GM19397 (cell line): Measurements from ENCODE around the gene KCNG3.

ENCODE experiments used
- ATAC-seq: cut with Tn5 transposase; IDR thresholded peaks from one replicate; pipeline ENCODE4 v1.9.1; 2021; ENCODE audit warnings: mild to moderate bottlenecking, moderate library complexity; ENCODE audit not compliant: unreplicated experiment

The KCNG3 gene

GRCh38 chr2:42486145-42486906 lies 7.5 kb downstream of the KCNG3 start:
- no peak for ATAC-seq

DNA sequence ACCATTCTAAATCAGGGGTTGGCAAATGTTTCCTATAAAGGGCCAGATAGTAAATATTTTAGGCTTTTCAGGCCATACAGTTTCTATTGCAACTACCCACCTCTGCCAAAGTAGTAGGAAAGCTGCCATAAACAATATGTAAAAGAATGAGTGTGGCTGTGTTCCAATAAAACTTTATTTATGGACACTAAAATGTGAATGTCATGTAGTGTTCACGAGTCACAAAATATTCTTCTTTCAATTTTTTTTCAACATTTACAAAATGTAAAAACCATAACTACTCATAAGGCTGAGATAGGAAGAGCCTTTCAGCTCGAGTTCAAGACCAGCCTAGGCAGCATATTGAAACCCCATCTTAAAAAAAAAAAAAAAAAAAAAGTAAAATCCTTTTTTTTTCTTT lies 13.4 kb downstream of the KCNG3 start:
- ATAC-seq = no peak

GRCh38 chr2:42474765-42475454 lies 18.9 kb downstream of the KCNG3 start:
- no peak for ATAC-seq

DNA sequence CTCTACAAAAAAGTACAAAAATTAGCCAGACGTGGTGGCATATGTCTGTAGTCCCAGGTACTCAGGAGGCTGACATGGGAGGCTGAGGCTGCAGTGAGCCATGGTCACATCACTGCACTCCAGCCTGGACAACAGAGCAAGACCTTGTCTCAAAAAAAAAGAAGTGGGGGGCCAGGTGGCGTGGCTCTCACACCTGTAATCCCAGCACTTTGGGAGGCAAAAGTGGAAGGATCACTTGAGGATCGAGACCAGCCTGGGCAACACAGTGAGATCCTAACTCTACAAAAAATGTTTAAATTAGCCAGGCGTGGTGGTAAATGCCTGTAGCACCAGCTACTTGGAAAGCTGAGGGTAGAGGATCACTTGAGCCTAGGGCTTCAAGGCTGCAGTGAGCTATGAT lies 23.1 kb downstream of the KCNG3 start:
- no peak for ATAC-seq

- no peak for ATAC-seq
These were observed 29.2 kb downstream of the KCNG3 start for GRCh38 chr2:42464631-42465030.

GRCh38 chr2:42463570-42463969 lies 30.2 kb downstream of the KCNG3 start:
- ATAC-seq = no peak

DNA sequence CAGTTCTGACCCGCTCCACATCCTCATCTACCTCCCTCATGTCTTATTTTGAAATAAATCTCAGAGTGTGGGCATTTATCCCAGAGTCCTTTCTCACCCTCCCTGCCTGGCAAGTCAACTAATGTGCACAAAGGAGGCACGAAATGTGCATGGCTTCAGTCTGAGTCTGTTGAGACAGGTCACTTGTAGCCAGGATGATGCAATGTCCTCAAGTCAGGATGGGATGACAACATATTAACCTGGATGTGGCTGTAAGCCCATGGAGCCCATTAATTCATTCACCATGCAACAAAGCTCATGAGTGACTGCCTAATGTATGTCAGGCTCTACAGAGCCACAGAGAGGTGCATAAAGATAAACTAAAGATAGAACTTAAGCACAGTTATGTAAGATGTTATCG lies 34.5 kb downstream of the KCNG3 start:
- no peak for ATAC-seq

DNA sequence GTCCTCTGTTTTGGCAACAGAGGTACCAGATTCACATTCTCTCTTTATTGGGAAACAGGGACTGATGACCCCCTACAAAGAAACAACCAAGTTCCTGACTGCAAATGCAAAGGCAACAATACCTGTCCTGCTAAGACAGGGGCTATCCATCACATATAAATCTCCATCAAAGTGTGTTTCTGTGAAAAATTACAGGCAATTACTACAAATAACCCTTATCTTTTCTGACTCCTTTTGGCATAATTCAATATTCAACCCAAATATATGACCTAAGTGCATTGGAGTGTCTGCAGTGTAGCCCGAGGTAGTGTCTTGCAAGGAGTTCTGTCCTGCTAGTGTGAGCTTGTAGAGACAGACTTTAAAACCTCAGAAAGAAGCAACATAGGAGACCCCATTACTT lies 35.4 kb downstream of the KCNG3 start:
- ATAC-seq = no peak

DNA sequence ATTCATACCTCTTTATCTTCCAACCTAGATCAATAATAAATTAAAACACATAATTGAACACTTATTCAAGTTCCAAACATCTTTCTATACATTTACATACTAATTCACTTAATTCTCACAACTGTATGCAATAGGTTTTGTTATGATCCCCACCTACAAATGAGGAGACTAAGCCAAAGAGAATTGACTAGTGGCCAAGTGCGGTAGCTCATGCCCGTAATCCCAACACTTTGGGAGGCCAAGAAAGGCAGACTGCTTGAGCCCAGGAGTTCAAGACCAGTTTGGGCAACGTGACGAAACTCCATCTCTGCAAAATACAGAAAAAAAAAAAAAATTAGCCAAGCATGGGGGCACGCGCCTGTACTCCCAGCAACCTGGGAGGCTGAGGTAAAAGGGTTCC lies 36.8 kb downstream of the KCNG3 start:
- ATAC-seq = no peak

DNA sequence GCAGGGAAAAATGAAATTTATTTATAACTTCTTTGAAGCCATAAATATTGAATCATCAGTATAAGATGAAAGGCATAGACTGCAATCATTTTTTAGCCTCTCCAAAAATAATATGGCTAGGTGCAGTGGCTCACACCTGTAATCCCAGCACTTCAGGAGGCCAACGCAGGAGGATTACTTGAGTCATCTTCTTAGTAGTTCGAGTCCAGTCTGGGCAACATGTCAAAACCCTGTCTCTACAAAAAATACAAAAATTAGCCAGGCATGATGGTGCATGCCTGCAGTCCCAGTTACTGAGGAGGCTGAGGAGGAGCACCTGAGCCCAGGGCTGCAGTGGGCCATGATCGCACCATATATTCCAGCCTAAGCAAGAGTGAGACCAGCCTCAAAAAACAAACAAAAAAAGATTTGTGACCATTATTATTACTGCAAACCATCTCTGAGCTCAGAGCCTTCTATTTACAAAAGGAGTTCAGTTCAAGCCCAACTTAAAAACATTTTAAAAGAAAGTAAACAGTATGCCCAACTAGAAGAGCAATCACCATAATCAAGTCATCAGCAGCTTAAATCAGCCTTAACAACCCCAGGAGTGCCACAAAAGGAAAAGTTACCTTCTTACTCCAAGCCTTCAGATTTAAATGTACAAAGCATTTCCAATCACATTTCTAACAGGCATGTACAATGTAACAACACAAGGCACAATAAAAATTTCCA lies 37.5 kb downstream of the KCNG3 start:
- ATAC-seq = no peak

GRCh38 chr2:42452545-42452944 lies 41.2 kb downstream of the KCNG3 start:
- ATAC-seq = no peak

- ATAC-seq = no peak
These were observed 43.6 kb downstream of the KCNG3 start for GRCh38 chr2:42450136-42450535.

- no peak for ATAC-seq
These were observed 44.4 kb downstream of the KCNG3 start for GRCh38 chr2:42449163-42450087.

DNA sequence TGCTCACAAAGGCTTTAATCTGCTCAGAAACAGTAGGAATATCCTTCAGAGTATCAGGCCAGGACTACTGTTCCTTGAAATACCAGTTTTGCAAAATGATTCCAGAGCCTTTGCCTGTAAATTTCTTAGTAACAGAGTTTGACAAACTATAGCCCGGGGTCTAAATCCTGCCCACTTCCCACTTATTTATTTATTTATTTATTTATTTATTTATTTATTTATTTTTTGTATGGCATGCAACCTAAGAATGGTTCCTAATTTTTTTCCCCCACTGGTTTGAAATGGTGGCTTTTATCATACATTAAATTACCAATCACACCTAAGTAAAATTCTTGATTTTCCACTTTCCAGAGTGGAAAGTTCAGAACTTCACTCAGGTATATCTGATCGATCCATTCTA lies 45.6 kb downstream of the KCNG3 start:
- ATAC-seq = no peak

DNA sequence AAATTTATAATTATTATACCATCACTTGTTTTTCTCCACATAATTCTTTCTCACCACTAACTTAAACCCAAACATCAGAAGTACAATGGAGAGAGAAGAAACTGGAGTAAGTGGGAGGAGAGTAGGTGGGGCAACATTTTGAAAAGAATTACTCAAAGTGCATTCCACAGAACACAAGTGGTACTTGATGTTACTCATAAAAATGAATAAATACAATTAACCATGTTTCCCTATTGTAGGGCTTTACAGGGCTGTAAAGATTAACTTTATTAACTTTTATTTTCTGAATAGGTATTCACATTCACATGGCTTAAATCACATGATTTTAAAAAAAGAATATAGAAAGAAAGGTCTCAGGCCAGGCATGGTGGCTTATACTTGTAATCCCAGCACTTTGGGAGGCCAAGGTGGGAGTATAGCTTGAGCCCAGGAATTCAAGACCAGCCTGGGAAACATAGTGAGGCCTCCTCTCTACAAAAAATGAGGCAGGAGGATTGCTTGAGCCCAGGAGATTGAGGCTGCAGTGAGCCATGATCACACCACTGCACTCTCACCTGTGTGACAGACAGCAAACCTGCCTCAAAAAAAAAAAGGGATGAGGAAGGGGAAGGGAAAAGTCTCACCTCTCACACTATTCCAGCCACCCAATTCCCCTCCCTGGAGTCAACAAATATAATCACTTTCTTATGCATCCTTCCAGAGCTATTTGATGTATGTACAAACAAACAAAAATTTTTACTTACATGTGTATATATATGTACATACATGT lies 47.1 kb downstream of the KCNG3 start:
- ATAC-seq = no peak

DNA sequence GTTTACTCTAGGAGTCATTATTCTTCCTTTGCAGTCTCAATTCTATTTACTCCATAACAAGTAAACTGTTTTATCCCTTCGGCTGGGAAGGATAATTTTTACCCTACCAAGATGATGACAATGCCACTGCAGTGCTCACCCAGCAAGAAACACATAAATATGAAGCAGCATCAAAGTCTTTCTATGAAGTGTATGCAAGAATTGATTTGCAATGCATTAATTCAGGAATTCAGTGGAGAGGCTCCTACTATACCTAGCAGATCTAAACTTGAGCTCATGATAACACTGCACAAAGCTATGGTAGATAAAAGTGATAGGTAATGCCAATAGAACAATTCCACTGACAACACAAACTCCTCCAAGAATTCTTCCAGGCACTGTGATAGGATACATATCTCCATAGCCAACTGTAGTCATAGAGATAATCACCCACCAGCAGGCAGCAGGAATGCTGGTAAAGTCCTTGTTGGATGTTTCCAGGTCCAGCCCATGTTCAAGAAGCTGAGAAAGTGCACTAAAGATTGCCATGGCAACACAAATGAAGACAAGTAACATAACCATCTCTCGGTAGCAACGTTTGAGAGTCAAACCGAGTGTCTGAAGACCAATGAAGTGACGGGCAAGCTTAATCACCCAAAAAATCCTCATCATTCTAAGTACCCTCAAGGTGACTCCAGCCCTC lies 49.9 kb downstream of the KCNG3 start:
- ATAC-seq = no peak

- ATAC-seq = no peak
These were observed 51.0 kb downstream of the KCNG3 start for GRCh38 chr2:42442774-42443173.

DNA sequence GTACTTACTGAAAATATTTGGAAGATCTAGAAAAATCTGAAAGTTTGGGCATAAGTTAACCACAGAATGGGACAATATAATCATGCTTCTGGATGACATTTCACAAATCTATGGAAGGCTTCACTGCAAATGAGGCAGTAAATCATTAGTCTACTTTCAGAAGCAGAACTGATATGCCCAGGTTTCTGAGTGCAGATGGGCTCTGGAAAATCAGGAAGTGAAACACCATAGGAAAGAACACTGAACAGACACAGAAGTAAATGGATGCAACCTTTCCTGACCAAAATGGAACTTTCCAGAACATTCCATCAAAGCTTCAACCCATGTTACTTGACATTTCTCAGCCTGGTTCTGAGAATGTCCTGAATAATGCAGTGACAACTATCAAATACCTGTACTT lies 55.1 kb downstream of the KCNG3 start:
- no peak for ATAC-seq

- no peak for ATAC-seq
These were observed 57.4 kb downstream of the KCNG3 start for GRCh38 chr2:42436370-42436769.

DNA sequence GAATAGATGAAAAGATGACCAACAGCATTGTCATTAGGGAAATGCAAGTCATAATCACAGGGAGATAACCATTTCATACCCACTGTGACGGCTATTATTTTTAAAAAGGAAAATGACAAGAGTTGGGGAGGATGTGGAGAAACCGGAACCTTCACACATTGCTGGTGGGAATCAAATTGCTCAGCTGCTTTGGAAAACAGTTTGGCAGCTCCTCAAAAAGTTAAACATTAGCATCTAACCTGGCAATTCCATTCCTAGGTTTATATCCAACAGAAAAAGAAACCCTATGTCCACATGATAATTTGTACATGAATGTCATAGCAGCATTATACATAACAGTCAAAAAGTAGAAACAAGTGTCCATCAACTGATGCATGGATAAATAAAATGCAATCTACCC lies 58.2 kb downstream of the KCNG3 start:
- no peak for ATAC-seq
